Peyer's patch (tissue), 4 donors: ENCODE data around the gene NHLRC4. TPM values are rescaled to one million over a fixed set of nuclear protein-coding genes. Genes with fewer than 3 reads are reported as not detected.
"Not testable (repeated sequence)": the region's sequence is repeated elsewhere in the genome, so short reads cannot be mapped to it uniquely, and the experiment has no call there.

Source experiments
- DNase-seq, 3 donors: peaks; one replicate each; pipeline ENCODE4 v3.0.0-alpha.2; 2017 to 2019
- H3K27ac ChIP-seq, 4 donors: fragments of 200-600 bp; sonication (generic); one replicate each; pipeline ENCODE4 v1.5.1; 2016 to 2019
- H3K27me3 ChIP-seq, 2 donors: fragments of 200-600 bp; sonication (generic); one replicate each; pipeline ENCODE4 v1.5.1; 2019
- H3K36me3 ChIP-seq, 3 donors: fragments of 200-600 bp; sonication (generic); one replicate each; pipeline ENCODE4 v1.5.1; 2016 to 2019
- H3K4me1 ChIP-seq, 4 donors: fragments of 200-600 bp; sonication (generic); one replicate each; pipeline ENCODE4 v1.5.1; 2016 to 2019
- H3K4me3 ChIP-seq, 4 donors: fragments of 200-600 bp; sonication (generic); 1 replicate in 3 of 4; 2 replicates in 1 of 4; pipeline ENCODE4 v1.5.1; 2016 to 2019; ENCODE audit warnings: mild to moderate bottlenecking in 1 of 4
- H3K9me3 ChIP-seq, 4 donors: fragments of 200-600 bp; sonication (generic); one replicate each; pipeline ENCODE4 v1.5.1; 2016 to 2019; ENCODE audit warnings: mild to moderate bottlenecking in 1 of 4
- POLR2A ChIP-seq, 2 donors: fragments of 450-650 bp; IDR thresholded peaks; one replicate each; pipeline ENCODE4 v1.5.1; 2017; ENCODE audit warnings: antibody characterized with exemption in 2 of 2, mild to moderate bottlenecking in 2 of 2, moderate library complexity in 2 of 2
- total RNA-seq, 4 donors: library from RNA; depleted of rRNA; stranded (reverse); fragments of >200 nt; gene quantifications; one replicate each; pipeline ENCODE4 v1.1.0, GENCODE V29; 2016
- TF ChIP-seq, protein P1 (sequence below), 6 experiments: fragments of 450-650 bp in 4 of 6; fragments of 200-600 bp in 2 of 6; sonication (generic) in 1 of 6; IDR thresholded peaks; one replicate each; pipeline ENCODE4 v1.5.1; 2017 to 2019; ENCODE audit warnings: antibody characterized with exemption in 6 of 6, mild to moderate bottlenecking in 3 of 6, moderate library complexity in 1 of 6

NHLRC4 gene
- total RNA-seq, 4 donors from 2014 or later, result 1.2 to 17.3 (median 1.5) TPM

- Histone ChIP-seq H3K4me1 (peaks cover 5 to 39% (median 10%) of the 10 kb centered on the region in 4 donors), H3K36me3 (peaks cover 0 to 27% (median 0%) of the 10 kb centered on the region in 3 donors), H3K9me3 (no peaks in the 10 kb centered on the region), H3K27ac (no peak overlapping the region), H3K27me3 (no peaks in the 10 kb centered on the region), H3K4me3 (no peak overlapping the region)
- TF ChIP-seq, protein P1, sequence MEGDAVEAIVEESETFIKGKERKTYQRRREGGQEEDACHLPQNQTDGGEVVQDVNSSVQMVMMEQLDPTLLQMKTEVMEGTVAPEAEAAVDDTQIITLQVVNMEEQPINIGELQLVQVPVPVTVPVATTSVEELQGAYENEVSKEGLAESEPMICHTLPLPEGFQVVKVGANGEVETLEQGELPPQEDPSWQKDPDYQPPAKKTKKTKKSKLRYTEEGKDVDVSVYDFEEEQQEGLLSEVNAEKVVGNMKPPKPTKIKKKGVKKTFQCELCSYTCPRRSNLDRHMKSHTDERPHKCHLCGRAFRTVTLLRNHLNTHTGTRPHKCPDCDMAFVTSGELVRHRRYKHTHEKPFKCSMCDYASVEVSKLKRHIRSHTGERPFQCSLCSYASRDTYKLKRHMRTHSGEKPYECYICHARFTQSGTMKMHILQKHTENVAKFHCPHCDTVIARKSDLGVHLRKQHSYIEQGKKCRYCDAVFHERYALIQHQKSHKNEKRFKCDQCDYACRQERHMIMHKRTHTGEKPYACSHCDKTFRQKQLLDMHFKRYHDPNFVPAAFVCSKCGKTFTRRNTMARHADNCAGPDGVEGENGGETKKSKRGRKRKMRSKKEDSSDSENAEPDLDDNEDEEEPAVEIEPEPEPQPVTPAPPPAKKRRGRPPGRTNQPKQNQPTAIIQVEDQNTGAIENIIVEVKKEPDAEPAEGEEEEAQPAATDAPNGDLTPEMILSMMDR (IDR thresholded peaks at IDR 0.05), result no peak
- TF ChIP-seq POLR2A (IDR thresholded peaks at IDR 0.05), result no peak
- no peak for DNase-seq
Measured at GRCh38 chr16:595942-596735, 29.3 kb downstream of the NHLRC4 start.

DNA sequence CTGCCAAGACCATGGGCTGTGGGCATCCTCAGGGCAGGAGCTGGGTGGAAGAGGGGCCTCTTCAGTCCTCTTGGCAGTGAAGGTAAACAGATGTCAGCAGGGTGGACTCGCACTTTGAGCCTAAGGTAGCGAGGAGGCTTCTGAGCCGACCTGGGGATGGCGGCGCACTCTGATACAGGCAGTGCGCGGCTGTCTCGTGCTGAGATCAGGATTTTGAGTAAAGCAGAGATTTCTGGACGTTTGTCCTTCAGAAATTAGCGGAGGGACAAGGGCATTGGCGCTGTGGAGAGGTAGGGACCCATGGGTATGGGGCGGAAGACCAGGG lies 29.9 kb downstream of the NHLRC4 start:
- no peak for DNase-seq
- Histone ChIP-seq H3K36me3 (peaks cover 0 to 27% (median 0%) of the 10 kb centered on the region in 3 donors), H3K4me3 (no peak overlapping the region), H3K27ac (no peak overlapping the region), H3K9me3 (no peaks in the 10 kb centered on the region), H3K4me1 (peaks cover 5 to 34% (median 10%) of the 10 kb centered on the region in 4 donors), H3K27me3 (no peaks in the 10 kb centered on the region)
- no peak for TF ChIP-seq POLR2A (IDR thresholded peaks at IDR 0.05)
- TF ChIP-seq, protein P1 (IDR thresholded peaks at IDR 0.05), result no peak

GRCh38 chr16:597655-598054 lies 30.9 kb downstream of the NHLRC4 start:
- peaks cover 0 to 27% (median 0%) of the 10 kb centered on the region in 3 donors for H3K36me3 ChIP-seq
- H3K4me1 ChIP-seq, result peaks cover 0 to 24% (median 3%) of the 10 kb centered on the region in 4 donors
- H3K9me3 ChIP-seq, DNase-seq, H3K27ac ChIP-seq, H3K4me3 ChIP-seq, H3K27me3 ChIP-seq: not testable (repeated sequence)

GRCh38 chr16:598823-599739 lies 32.3 kb downstream of the NHLRC4 start:
- Histone ChIP-seq H3K27ac (no peak overlapping the region), H3K36me3 (peaks cover 0 to 27% (median 0%) of the 10 kb centered on the region in 3 donors), H3K27me3 (no peaks in the 10 kb centered on the region), H3K9me3 (no peaks in the 10 kb centered on the region), H3K4me3 (no peak overlapping the region), H3K4me1 (peaks cover 0 to 14% (median 0%) of the 10 kb centered on the region in 4 donors)
- no peak for TF ChIP-seq POLR2A (IDR thresholded peaks at IDR 0.05)
- TF ChIP-seq, protein P1 (IDR thresholded peaks at IDR 0.05), result no peak
- DNase-seq, result no peak

DNA sequence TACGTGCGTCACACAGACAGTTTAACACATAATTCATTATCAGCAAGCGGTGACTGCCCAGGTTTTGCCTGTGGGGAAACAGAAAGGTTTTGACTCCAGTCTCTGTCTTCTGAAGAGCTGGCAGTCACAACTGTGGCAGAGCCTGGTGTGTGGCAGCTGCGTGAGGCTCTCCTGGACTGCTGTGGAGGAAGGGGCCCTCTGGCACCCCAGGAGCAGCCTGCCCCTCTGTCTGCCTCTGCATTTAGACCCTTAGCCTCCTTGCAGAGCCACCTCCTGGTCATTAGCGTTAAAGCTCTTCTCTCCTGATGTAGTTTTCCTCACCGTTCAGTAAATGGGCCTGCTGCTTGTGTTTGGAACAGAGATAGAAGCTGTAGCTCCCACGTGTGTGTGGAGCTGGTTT lies 34.0 kb downstream of the NHLRC4 start:
- no peak overlapping the region for H3K27ac ChIP-seq
- no peak overlapping the region for H3K4me3 ChIP-seq
- DNase-seq, result no peak
- TF ChIP-seq, protein P1 (IDR thresholded peaks at IDR 0.05), result peak in 3 of 6 experiments; percentile 16 to 25 (median 18)
- no peak for TF ChIP-seq POLR2A (IDR thresholded peaks at IDR 0.05)
- no peaks in the 10 kb centered on the region for H3K4me1 ChIP-seq
- no peaks in the 10 kb centered on the region for H3K27me3 ChIP-seq
- no peaks in the 10 kb centered on the region for H3K9me3 ChIP-seq
- H3K36me3 ChIP-seq, result peaks cover 0 to 27% (median 0%) of the 10 kb centered on the region in 3 donors

- no peaks in the 10 kb centered on the region for H3K27me3 ChIP-seq
- H3K4me1 ChIP-seq, result no peaks in the 10 kb centered on the region
- no peak overlapping the region for H3K27ac ChIP-seq
- H3K36me3 ChIP-seq, result peaks cover 0 to 11% (median 0%) of the 10 kb centered on the region in 3 donors
- no peak overlapping the region for H3K4me3 ChIP-seq
- no peaks in the 10 kb centered on the region for H3K9me3 ChIP-seq
- TF ChIP-seq, protein P1 (IDR thresholded peaks at IDR 0.05), result no peak
- no peak for TF ChIP-seq POLR2A (IDR thresholded peaks at IDR 0.05)
- no peak for DNase-seq
Measured at GRCh38 chr16:603933-604332, 37.1 kb downstream of the NHLRC4 start.
